Measurements from ENCODE around the gene NUDT4B.
"Not testable (repeated sequence)": the region's sequence is repeated elsewhere in the genome, so short reads cannot be mapped to it uniquely, and the experiment has no call there.

GRCh38 chr1:148705316-148705948 is 43.1 kb upstream of the NUDT4B start:
- TF ChIP-seq CTCF, POLR2A (IDR thresholded peaks at IDR 0.05): not testable (repeated sequence)

Measured in uterus (tissue), 2 donors.